Panc1 (cell line): ENCODE results near the gene OPN1SW. TPM values are rescaled to one million over a fixed set of nuclear protein-coding genes. Genes with fewer than 3 reads are reported as not detected.

Source experiments
- ATAC-seq: fragments of 200-7000 bp; cut with Tn5 transposase; 2 replicates; pipeline ENCODE4 v1.9.1; 2020; ENCODE audit warnings: mild to moderate bottlenecking, moderate library complexity
- BruUV-seq: library from RNA; stranded (reverse); fragments of 400-500 nt; replicated peaks from 2 replicates; lab custom pipeline; 2021; lab: Mats Ljungman, UMichigan
- CTCF ChIA-PET: fragments of 300-600 bp; sonication (Branson Sonifier 250); formaldehyde crosslinking; loops from one replicate; lab custom pipeline; 2022; ENCODE audit warnings: antibody characterized with exemption; lab: Charles Lee
- POLR2A ChIA-PET: fragments of 300-600 bp; sonication (Branson Sonifier 250); formaldehyde crosslinking; loops from one replicate; lab custom pipeline; 2022; ENCODE audit warnings: antibody characterized with exemption; lab: Charles Lee
- DNase-seq: peaks from one replicate; pipeline ENCODE4 v3.0.0-alpha.2; 2010; ENCODE audit warnings: low read depth, low spot score
- H3K27ac ChIP-seq: 2 replicates; pipeline ENCODE4 v1.5.1; 2011; ENCODE audit warnings: mild to moderate bottlenecking, low read length, inconsistent platforms
- H3K27me3 ChIP-seq: fragments of 200-500 bp; sonication (Bioruptor generic); 2 replicates; pipeline ENCODE4 v1.6.0; 2014; ENCODE audit warnings: low read length, inconsistent platforms; ENCODE audit not compliant: control insufficient read depth, insufficient read depth
- H3K36me3 ChIP-seq: fragments of 200-500 bp; sonication (Bioruptor generic); 2 replicates; pipeline ENCODE4 v1.5.1; 2014; ENCODE audit warnings: inconsistent platforms, mild to moderate bottlenecking, low read length, moderate library complexity; ENCODE audit not compliant: control insufficient read depth, insufficient read depth
- H3K4me1 ChIP-seq: 2 replicates; pipeline ENCODE4 v1.5.1; 2011; ENCODE audit warnings: inconsistent platforms, mild to moderate bottlenecking, low read length, moderate library complexity; ENCODE audit not compliant: control insufficient read depth, insufficient read depth
- H3K4me3 ChIP-seq, 2 experiments: 2 replicates each; pipeline ENCODE4 v1.5.1; 2011 to 2012; ENCODE audit warnings: low read depth in 2 of 2, low read length in 2 of 2, mild to moderate bottlenecking in 2 of 2, inconsistent platforms in 1 of 2, moderate library complexity in 1 of 2
- H3K9me3 ChIP-seq: fragments of 200-500 bp; sonication (Bioruptor generic); 2 replicates; pipeline ENCODE4 v1.5.1; 2014; ENCODE audit warnings: low read depth, mild to moderate bottlenecking, inconsistent platforms, low read length, moderate library complexity; ENCODE audit not compliant: control insufficient read depth, insufficient read depth
- CTCF ChIP-seq: fragments of 450-650 bp; IDR thresholded peaks from 2 replicates; pipeline ENCODE4 v1.5.1; 2017; ENCODE audit warnings: mild to moderate bottlenecking
- POLR2AphosphoS5 ChIP-seq: IDR thresholded peaks from 2 replicates; pipeline ENCODE4 v1.6.1; 2012; ENCODE audit warnings: mild to moderate bottlenecking, low read depth, low read length, moderate library complexity
- REST ChIP-seq, 2 experiments: IDR thresholded peaks; 2 replicates each; pipeline ENCODE4 v1.6.1; 2011 to 2012; ENCODE audit warnings: low read depth in 2 of 2, control low read depth in 1 of 2, low read length in 1 of 2, mild to moderate bottlenecking in 1 of 2, moderate library complexity in 1 of 2; ENCODE audit not compliant: insufficient read depth in 1 of 2
- SIN3A ChIP-seq: IDR thresholded peaks from 2 replicates; pipeline ENCODE4 v1.6.1; 2012; ENCODE audit warnings: low read depth, mild to moderate bottlenecking, low read length, moderate library complexity, borderline replicate concordance; ENCODE audit not compliant: insufficient read depth
- TCF7L2 ChIP-seq: IDR thresholded peaks from 2 replicates; pipeline ENCODE4 v1.6.1; 2011; ENCODE audit warnings: mild to moderate bottlenecking, low read depth, low read length, inconsistent platforms
- in situ Hi-C: cut with HindIII; loops from 2 replicates; pipeline ENCODE4 v1.10.0; 2016; ENCODE audit warnings: low sequenced_read_pairs, low pct_unique_long_range_greater_than_20kb
- intact Hi-C: fragments of 100-400 bp; cut with micrococcal nuclease; formaldehyde crosslinking; loops from one replicate; pipeline ENCODE4 v1.10.0; 2022; ENCODE audit not compliant: unreplicated experiment
- total RNA-seq: library from RNA; stranded (reverse); gene quantifications from one replicate; pipeline ENCODE4 v1.2.1, GENCODE V29; 2021; ENCODE audit not compliant: unreplicated experiment

Gene OPN1SW
- total RNA-seq, 1 experiment from 2014 or later, result not detected

- Histone ChIP-seq H3K4me1 (no peaks in the 10 kb centered on the region), H3K27me3 (peaks cover 2% of the 10 kb centered on the region; the same call in 1 of the 2 replicates), H3K4me3 (no peak overlapping the region), H3K27ac (no peak overlapping the region), H3K36me3 (no peaks in the 10 kb centered on the region), H3K9me3 (no peaks in the 10 kb centered on the region)
- intact Hi-C loops, result no loop called here
- TF ChIP-seq SIN3A (no peak), POLR2AphosphoS5 (no peak), TCF7L2 (no peak), REST (IDR thresholded peaks at IDR 0.05; ENCODE audit: insufficient read depth in 1 of 2, low read depth in 2 of 2, low read length in 1 of 2) (no peak), CTCF (no peak)
- ChIA-PET POLR2A (no interaction called here), CTCF (no interaction called here)
- BruUV-seq, result no TSS peak
- no peak for DNase-seq
- in situ Hi-C loops, result no loop called here
- no peak for ATAC-seq
Observed at GRCh38 chr7:128804484-128804883, 28.9 kb upstream of the OPN1SW start.

GRCh38 chr7:128801667-128802418, 26.2 kb upstream of the OPN1SW start:
- no TSS peak for BruUV-seq
- H3K27me3 ChIP-seq, result peaks cover 2% of the 10 kb centered on the region; the same call in 1 of the 2 replicates
- DNase-seq (no peak), ATAC-seq (no peak)
- ChIA-PET CTCF (no interaction called here), POLR2A (no interaction called here)
- TF ChIP-seq SIN3A, result no peak
- TF ChIP-seq POLR2AphosphoS5, result no peak
- peak in 1 of 2 experiments; percentile 46; a peak in 1 of 4 replicates for TF ChIP-seq REST (IDR thresholded peaks at IDR 0.05; ENCODE audit: insufficient read depth in 1 of 2, low read depth in 2 of 2, low read length in 1 of 2)
- TF ChIP-seq TCF7L2, result no peak
- no peak overlapping the region for H3K4me3 ChIP-seq
- no peaks in the 10 kb centered on the region for H3K4me1 ChIP-seq
- no peak overlapping the region for H3K27ac ChIP-seq
- in situ Hi-C loops, result no loop called here
- H3K9me3 ChIP-seq, result no peaks in the 10 kb centered on the region
- no peaks in the 10 kb centered on the region for H3K36me3 ChIP-seq
- intact Hi-C loops, result no loop called here
